ENCODE results near the gene CCAR1.
"Not testable (repeated sequence)": the region's sequence is repeated elsewhere in the genome, so short reads cannot be mapped to it uniquely, and the experiment has no call there.

- TF ChIP-seq CTCF (IDR thresholded peaks at IDR 0.05 in 4 of 5, conservative IDR thresholded peaks at IDR 0.05 in 1 of 5); POLR2A (IDR thresholded peaks at IDR 0.05): not testable (repeated sequence)
Observed at GRCh38 chr10:68840650-68841049, 119.6 kb downstream of the CCAR1 start.

Data from gastrocnemius medialis (tissue), 4 donors.